ENCODE measurements around the gene DTD2. TPM values are rescaled to one million over a fixed set of nuclear protein-coding genes. Genes with fewer than 3 reads are reported as not detected.

DTD2 gene
- total RNA-seq: 31.7 and 35.3 TPM in 2 replicates

GRCh38 chr14:31456841-31457664, at the start of gene DTD2:
Gene DTD2, minus strand, starts transcription at chr14:31457506. Its CDS starts 113 bp downstream, at chr14:31457393.

GRCh38 chr14:31487886-31488285, 30.6 kb upstream of the DTD2 start, which contains the start of gene GPR33:
Gene GPR33, minus strand, starts transcription at chr14:31488039. Its CDS starts 4,074 bp downstream, at chr14:31483965.

GRCh38 chr14:31420319-31421111, 36.8 kb downstream of the DTD2 start, which contains the start of gene HEATR5A:
Gene HEATR5A, minus strand, starts transcription at chr14:31420550. Its CDS starts 17,575 bp downstream, at chr14:31402975.

Other genes with a start within 250 kb of the DTD2 start
- gene HECTD1, start 249.7 kb downstream of the DTD2 start, total RNA-seq: 254 and 289 TPM in 2 replicates
- 66.2 and 80.1 TPM in 2 replicates for gene HEATR5A, start 37.0 kb downstream of the DTD2 start, total RNA-seq
- gene GPR33, start 30.5 kb upstream of the DTD2 start, total RNA-seq: not detected in 2 replicates
- gene NUBPL, start 103.9 kb upstream of the DTD2 start, total RNA-seq: 8.3 and 10.0 TPM in 2 replicates